Measurements from ENCODE around the gene MC4R. TPM values are rescaled to one million over a fixed set of nuclear protein-coding genes. Genes with fewer than 3 reads are reported as not detected.

Gene MC4R
- total and polyA plus RNA-seq, 10 of the 15 experiments (the other 5 are each of a cell fraction or from before 2014, with no cell fraction given), result not detected

DNA sequence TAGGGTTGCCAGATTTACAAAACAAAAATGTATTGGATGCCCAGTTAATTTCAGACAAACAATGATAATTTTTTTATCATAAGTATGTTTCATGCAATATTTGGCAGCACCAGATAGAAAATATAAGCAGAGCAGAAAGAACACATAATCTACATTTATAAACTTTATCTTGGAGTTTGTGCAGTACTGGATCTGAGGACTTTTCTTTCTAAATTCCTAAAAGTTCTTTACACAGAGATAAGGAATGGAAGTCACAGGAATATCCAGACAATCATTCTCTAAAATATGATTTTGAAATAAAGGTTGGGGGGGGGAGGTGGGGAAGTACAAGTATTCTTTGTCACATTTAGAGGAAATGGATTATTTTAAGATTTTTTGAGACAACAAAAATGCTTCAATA, 28.8 kb upstream of the MC4R start:
- ChIA-PET POLR2A (no interaction called here), CTCF (no interaction called here), RAD21 (ENCODE audit: unreplicated experiment) (no interaction called here), SMC1A (ENCODE audit: uncharacterized antibody, unreplicated experiment) (no interaction called here)
- no TSS peak for BruUV-seq (replicated peaks)
- Histone ChIP-seq H2AFZ (ENCODE audit: control insufficient read depth, low read depth, low read length) (no peak overlapping the region), H4K20me1 (ENCODE audit: control insufficient read depth, insufficient read depth) (no peaks in the 10 kb centered on the region), H3K4me3 (no peak overlapping the region), H3K9ac (ENCODE audit: control insufficient read depth, insufficient read depth, low read length) (no peak overlapping the region), H3K4me1 (ENCODE audit: control insufficient read depth, insufficient read depth, low read length) (no peaks in the 10 kb centered on the region), H3K27ac (ENCODE audit: control insufficient read depth, insufficient read depth) (no peak overlapping the region), H3K4me2 (ENCODE audit: control insufficient read depth, insufficient read depth) (no peak overlapping the region), H3K36me3 (ENCODE audit: control insufficient read depth in 2 of 2, insufficient read depth in 2 of 2, low read length in 1 of 2) (no peaks in the 10 kb centered on the region), H3K9me3 (replicated peaks; ENCODE audit: control insufficient read depth, insufficient read depth, low read length) (no peaks in the 10 kb centered on the region), H3K79me2 (ENCODE audit: control insufficient read depth, insufficient read depth, low read length) (no peaks in the 10 kb centered on the region), H3K27me3 (replicated peaks in 1 of 2; ENCODE audit: control insufficient read depth in 2 of 2, insufficient read depth in 2 of 2, low read length in 1 of 2) (no peaks in the 10 kb centered on the region)
- DNase-seq (ENCODE audit: low read depth, low spot score), result no peak
- TF ChIP-seq ZNF217 (IDR thresholded peaks at IDR 0.05), result no peak
- TF ChIP-seq SMAD5 (IDR thresholded peaks at IDR 0.05; ENCODE audit: low read depth), result no peak
- no peak for TF ChIP-seq TBL1XR1 (IDR thresholded peaks at IDR 0.05; ENCODE audit: low read depth, low read length)
- TF ChIP-seq, protein P1, sequence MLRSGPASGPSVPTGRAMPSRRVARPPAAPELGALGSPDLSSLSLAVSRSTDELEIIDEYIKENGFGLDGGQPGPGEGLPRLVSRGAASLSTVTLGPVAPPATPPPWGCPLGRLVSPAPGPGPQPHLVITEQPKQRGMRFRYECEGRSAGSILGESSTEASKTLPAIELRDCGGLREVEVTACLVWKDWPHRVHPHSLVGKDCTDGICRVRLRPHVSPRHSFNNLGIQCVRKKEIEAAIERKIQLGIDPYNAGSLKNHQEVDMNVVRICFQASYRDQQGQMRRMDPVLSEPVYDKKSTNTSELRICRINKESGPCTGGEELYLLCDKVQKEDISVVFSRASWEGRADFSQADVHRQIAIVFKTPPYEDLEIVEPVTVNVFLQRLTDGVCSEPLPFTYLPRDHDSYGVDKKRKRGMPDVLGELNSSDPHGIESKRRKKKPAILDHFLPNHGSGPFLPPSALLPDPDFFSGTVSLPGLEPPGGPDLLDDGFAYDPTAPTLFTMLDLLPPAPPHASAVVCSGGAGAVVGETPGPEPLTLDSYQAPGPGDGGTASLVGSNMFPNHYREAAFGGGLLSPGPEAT (IDR thresholded peaks at IDR 0.05; ENCODE audit: low read depth), result no peak
- TF ChIP-seq, protein P2, sequence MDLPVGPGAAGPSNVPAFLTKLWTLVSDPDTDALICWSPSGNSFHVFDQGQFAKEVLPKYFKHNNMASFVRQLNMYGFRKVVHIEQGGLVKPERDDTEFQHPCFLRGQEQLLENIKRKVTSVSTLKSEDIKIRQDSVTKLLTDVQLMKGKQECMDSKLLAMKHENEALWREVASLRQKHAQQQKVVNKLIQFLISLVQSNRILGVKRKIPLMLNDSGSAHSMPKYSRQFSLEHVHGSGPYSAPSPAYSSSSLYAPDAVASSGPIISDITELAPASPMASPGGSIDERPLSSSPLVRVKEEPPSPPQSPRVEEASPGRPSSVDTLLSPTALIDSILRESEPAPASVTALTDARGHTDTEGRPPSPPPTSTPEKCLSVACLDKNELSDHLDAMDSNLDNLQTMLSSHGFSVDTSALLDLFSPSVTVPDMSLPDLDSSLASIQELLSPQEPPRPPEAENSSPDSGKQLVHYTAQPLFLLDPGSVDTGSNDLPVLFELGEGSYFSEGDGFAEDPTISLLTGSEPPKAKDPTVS (IDR thresholded peaks at IDR 0.05; ENCODE audit: low read depth, low read length), result no peak
- TF ChIP-seq, protein P3, sequence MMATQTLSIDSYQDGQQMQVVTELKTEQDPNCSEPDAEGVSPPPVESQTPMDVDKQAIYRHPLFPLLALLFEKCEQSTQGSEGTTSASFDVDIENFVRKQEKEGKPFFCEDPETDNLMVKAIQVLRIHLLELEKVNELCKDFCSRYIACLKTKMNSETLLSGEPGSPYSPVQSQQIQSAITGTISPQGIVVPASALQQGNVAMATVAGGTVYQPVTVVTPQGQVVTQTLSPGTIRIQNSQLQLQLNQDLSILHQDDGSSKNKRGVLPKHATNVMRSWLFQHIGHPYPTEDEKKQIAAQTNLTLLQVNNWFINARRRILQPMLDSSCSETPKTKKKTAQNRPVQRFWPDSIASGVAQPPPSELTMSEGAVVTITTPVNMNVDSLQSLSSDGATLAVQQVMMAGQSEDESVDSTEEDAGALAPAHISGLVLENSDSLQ (IDR thresholded peaks at IDR 0.05), result no peak
- no peak for TF ChIP-seq SIN3A (IDR thresholded peaks at IDR 0.05; ENCODE audit: low read depth, low read length)
- TF ChIP-seq ZNF622 (IDR thresholded peaks at IDR 0.05), result no peak
- TF ChIP-seq, protein P4, sequence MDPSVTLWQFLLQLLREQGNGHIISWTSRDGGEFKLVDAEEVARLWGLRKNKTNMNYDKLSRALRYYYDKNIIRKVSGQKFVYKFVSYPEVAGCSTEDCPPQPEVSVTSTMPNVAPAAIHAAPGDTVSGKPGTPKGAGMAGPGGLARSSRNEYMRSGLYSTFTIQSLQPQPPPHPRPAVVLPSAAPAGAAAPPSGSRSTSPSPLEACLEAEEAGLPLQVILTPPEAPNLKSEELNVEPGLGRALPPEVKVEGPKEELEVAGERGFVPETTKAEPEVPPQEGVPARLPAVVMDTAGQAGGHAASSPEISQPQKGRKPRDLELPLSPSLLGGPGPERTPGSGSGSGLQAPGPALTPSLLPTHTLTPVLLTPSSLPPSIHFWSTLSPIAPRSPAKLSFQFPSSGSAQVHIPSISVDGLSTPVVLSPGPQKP (IDR thresholded peaks at IDR 0.05; ENCODE audit: low read depth, low read length), result no peak
- TF ChIP-seq MYB (IDR thresholded peaks at IDR 0.05; ENCODE audit: borderline replicate concordance, low read depth, low read length), result no peak
- TF ChIP-seq IKZF1 (conservative IDR thresholded peaks at IDR 0.05), result no peak
- TF ChIP-seq, protein P5, sequence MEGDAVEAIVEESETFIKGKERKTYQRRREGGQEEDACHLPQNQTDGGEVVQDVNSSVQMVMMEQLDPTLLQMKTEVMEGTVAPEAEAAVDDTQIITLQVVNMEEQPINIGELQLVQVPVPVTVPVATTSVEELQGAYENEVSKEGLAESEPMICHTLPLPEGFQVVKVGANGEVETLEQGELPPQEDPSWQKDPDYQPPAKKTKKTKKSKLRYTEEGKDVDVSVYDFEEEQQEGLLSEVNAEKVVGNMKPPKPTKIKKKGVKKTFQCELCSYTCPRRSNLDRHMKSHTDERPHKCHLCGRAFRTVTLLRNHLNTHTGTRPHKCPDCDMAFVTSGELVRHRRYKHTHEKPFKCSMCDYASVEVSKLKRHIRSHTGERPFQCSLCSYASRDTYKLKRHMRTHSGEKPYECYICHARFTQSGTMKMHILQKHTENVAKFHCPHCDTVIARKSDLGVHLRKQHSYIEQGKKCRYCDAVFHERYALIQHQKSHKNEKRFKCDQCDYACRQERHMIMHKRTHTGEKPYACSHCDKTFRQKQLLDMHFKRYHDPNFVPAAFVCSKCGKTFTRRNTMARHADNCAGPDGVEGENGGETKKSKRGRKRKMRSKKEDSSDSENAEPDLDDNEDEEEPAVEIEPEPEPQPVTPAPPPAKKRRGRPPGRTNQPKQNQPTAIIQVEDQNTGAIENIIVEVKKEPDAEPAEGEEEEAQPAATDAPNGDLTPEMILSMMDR (IDR thresholded peaks at IDR 0.05 in 2 of 3, conservative IDR thresholded peaks at IDR 0.05 in 1 of 3; ENCODE audit: control insufficient read depth in 2 of 3, extremely low read depth in 1 of 3, insufficient read depth in 1 of 3, low read depth in 3 of 3, low read length in 3 of 3), result no peak
- no peak for TF ChIP-seq EP300 (IDR thresholded peaks at IDR 0.05; ENCODE audit: borderline replicate concordance in 1 of 2, control insufficient read depth in 1 of 2, low read depth in 2 of 2, low read length in 2 of 2)
- TF ChIP-seq NR2F1 (conservative IDR thresholded peaks at IDR 0.05), result no peak
- TF ChIP-seq CHD2 (IDR thresholded peaks at IDR 0.05; ENCODE audit: borderline replicate concordance, low read depth, low read length), result no peak
- no peak for TF ChIP-seq MTA2 (IDR thresholded peaks at IDR 0.05; ENCODE audit: low read depth)
- in situ Hi-C loops (cut with MboI), result no loop called here
- ATAC-seq, result no peak
- intact Hi-C loops (cut with micrococcal nuclease; ENCODE audit: unreplicated experiment), result no loop called here
- FAIRE-seq, result no peak

All from GM12878 (cell line).